Urinary bladder (tissue), 4 donors: ENCODE measurements around the gene MYH11. TPM values are rescaled to one million over a fixed set of nuclear protein-coding genes. Genes with fewer than 3 reads are reported as not detected.
"Not testable (repeated sequence)": the region's sequence is repeated elsewhere in the genome, so short reads cannot be mapped to it uniquely, and the experiment has no call there.

Experiments used
- DNase-seq: peaks from one replicate; pipeline ENCODE4 v3.0.0-alpha.2; 2015; ENCODE audit errors: extremely low spot score
- H3K27ac ChIP-seq: one replicate; pipeline ENCODE4 v1.5.1; 2013; ENCODE audit warnings: low read depth, mild to moderate bottlenecking, moderate library complexity
- H3K36me3 ChIP-seq: one replicate; pipeline ENCODE4 v1.6.1; 2013; ENCODE audit warnings: mild to moderate bottlenecking, moderate library complexity; ENCODE audit not compliant: insufficient read depth
- H3K4me1 ChIP-seq: one replicate; pipeline ENCODE4 v1.6.1; 2013; ENCODE audit warnings: mild to moderate bottlenecking, moderate library complexity; ENCODE audit not compliant: insufficient read depth
- H3K4me3 ChIP-seq: one replicate; pipeline ENCODE4 v1.5.1; 2013; ENCODE audit warnings: low read depth, low read length
- WGBS: extraction: QIAGEN DNeasy Blood & Tissue Kit; methylation state at CpG from one replicate; pipeline ENCODE4 v1.1.7; 2013; 5-methylcytosine and 5-hydroxymethylcytosine counted together
- polyA plus RNA-seq: library from polyadenylated mRNA; stranded (reverse); fragments of 200-250 nt; gene quantifications from one replicate; pipeline ENCODE4 v1.2.3, GENCODE V29; 2013
- total RNA-seq: library from RNA; depleted of rRNA; stranded (reverse); fragments of >200 nt; gene quantifications from one replicate; pipeline ENCODE4 v1.2.3, GENCODE V29; 2014
- donor health status: healthy with polysubstance abuse.
- donor health status: healthy.

MYH11 gene
- total and polyA plus RNA-seq, 2 donors, result 1,069 to 5,010 TPM

DNA sequence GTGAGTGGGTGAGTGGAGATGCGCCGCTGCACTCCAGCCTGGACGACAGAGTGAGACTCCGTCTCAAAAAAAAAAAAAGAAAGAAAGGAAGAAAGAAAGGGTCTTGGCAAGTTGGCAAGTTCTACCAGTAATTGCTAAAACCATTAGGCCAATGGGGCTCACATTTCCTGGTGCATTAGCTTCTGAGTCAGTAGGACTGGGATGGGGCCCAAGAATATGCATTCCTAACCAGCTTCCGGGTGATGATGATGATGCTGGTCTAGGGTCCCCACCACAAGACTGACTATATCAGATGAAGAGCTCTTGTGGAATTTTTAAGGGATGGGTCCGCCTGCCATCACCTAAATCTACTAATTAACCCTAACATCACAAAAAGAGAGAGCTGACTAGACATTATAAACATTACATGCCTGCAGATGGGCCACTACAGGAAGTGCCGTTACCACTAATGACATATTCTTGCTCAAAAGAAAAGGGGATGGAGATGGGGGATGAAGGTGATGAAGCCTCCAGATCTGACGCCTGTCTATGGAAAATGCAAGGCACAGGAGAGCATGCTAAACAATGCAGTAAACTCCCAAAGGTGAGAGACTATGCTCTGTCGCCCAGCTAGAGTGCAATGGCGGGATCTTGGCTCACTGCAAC, 13.1 kb downstream of the MYH11 start:
- Histone ChIP-seq H3K4me1 (no peaks in the 10 kb centered on the region), H3K4me3 (no peak overlapping the region)
- WGBS, result 56% methylated on average over 10 of the region's 10 CpGs

GRCh38 chr16:15839204-15839603, 17.6 kb downstream of the MYH11 start:
- not testable (repeated sequence) for H3K4me1 ChIP-seq, DNase-seq, H3K27ac ChIP-seq, H3K36me3 ChIP-seq, H3K4me3 ChIP-seq
- WGBS, result 66% methylated on average over 8 of the region's 8 CpGs

More for the DNA sequence above, 13.1 kb downstream of the MYH11 start:
- DNase-seq, result no peak
- Histone ChIP-seq H3K27ac (no peak overlapping the region), H3K36me3 (no peaks in the 10 kb centered on the region)

- H3K4me3 ChIP-seq, result no peak overlapping the region
- 68% methylated on average over 11 of the region's 11 CpGs for WGBS
- no peak for DNase-seq
- no peaks in the 10 kb centered on the region for H3K36me3 ChIP-seq
- no peak overlapping the region for H3K27ac ChIP-seq
- H3K4me1 ChIP-seq, result no peaks in the 10 kb centered on the region
Observed at GRCh38 chr16:15837761-15838160, 19.1 kb downstream of the MYH11 start.

- no peak overlapping the region for H3K27ac ChIP-seq
- H3K4me3 ChIP-seq, result no peak overlapping the region
- no peaks in the 10 kb centered on the region for H3K36me3 ChIP-seq
- DNase-seq, result no peak
- no peaks in the 10 kb centered on the region for H3K4me1 ChIP-seq
- 56% methylated on average over 10 of the region's 10 CpGs for WGBS
Observed at GRCh38 chr16:15836965-15837611, 19.7 kb downstream of the MYH11 start.

DNA sequence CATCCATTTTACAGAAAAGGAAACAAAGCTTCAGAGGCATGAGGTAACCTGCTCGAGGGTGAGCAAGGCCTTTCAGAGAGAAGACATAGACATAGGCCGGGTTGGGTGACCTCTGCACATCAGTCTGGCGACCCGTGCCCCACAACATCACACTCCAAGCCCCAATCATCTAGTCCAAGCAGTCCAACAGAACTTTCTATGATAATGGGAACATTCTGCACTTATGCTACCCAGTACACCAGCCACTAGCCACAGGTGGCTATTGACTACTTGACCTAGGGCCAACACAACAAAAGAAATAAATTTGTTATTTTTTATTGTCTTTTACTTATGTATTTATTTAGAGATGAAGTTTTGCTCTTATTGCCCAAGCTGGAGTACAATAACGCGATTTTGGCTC, 20.8 kb downstream of the MYH11 start:
- WGBS, result 60% methylated on average over 6 of the region's 6 CpGs
- no peak overlapping the region for H3K4me3 ChIP-seq

DNA sequence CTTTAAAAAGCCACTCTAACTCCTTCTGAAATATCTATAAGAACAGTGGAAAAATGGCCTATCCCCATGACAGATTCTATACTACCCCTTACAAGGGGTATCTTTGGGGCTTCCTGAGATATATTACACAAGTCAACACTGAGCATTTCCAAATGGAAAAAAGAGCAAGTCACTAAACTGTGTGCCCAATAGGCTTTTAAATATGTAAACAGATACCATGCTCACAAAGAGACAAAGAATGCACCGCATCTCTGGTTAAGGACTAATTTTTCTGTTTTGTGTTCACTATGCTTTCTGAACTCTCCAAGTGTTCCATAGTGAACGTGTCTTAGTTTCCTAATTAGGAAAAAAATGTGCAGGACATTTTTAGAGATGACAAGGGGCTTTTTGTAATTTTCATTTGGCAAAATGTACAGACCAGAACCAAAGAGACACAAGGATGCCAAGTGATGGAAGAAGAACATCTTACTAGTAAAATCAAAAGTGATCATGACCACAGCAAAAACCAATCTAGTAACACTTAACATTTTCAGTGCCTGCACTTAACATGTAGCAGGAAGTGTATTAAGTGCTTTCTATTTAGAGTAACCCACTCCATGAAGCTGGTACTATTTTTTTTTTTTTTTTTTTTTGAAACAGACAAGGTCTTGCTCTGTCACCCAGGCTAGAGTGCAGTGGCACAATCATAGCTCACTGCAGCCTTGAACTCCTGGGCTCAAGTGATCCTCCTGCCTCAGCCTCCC, 21.5 kb downstream of the MYH11 start:
- Histone ChIP-seq H3K4me1 (no peaks in the 10 kb centered on the region), H3K27ac (no peak overlapping the region), H3K4me3 (no peak overlapping the region), H3K36me3 (no peaks in the 10 kb centered on the region)
- WGBS, result 26% methylated on average over 2 of the region's 2 CpGs
- DNase-seq, result no peak

More for the DNA sequence above, 20.8 kb downstream of the MYH11 start:
- H3K4me1 ChIP-seq, result no peaks in the 10 kb centered on the region
- no peak for DNase-seq
- H3K27ac ChIP-seq, result no peak overlapping the region
- no peaks in the 10 kb centered on the region for H3K36me3 ChIP-seq

GRCh38 chr16:15834502-15834901, 22.3 kb downstream of the MYH11 start:
- 51% methylated on average over 4 of the region's 4 CpGs for WGBS
- H3K4me3 ChIP-seq, result no peak overlapping the region
- no peak for DNase-seq

DNA sequence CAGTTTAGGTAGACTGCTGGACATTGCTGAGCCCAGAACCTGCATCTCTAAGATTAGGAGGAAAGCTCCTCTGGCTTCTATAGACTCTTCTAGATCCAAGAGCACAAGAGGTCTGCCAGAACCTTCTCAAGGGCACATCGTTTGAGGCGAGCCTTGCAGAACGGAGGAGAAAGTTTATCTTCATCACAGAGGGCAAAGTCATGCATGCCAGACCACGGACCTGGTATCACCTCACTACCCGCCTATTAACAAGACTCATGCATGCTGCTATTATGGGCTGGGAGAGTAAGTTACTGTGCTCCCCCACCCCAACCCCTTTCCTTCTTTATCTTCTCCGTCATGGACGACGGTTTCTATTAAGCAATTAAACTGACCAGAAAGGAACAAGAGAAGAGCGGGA, 23.3 kb downstream of the MYH11 start:
- whole genome bisulfite sequencing, result 39% methylated on average over 9 of the region's 9 CpGs
- Histone ChIP-seq H3K36me3 (no peaks in the 10 kb centered on the region), H3K27ac (no peak overlapping the region)

More at GRCh38 chr16:15834502-15834901, 22.3 kb downstream of the MYH11 start:
- Histone ChIP-seq H3K36me3 (no peaks in the 10 kb centered on the region), H3K27ac (no peak overlapping the region), H3K4me1 (no peaks in the 10 kb centered on the region)

DNA sequence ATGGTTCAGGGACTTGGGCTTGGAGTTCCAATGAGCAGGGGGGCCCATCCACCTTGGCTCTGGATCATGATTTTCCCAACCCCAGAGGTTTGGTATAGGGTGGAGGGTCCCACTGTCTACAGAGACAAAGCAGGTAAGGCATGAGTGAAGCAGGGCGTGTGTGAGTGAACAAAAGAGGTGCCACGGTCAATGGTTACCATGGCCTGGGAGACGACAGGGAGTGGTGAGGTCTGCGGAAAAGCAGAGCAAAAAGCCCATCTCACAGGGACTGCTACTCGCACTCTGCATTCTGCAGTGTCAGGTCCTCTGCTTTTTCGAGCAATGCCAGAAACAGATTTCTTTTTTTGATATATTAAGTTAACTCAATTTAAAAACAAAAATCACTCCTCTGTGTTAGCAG, 24.6 kb downstream of the MYH11 start:
- DNase-seq, result no peak
- no peak overlapping the region for H3K4me3 ChIP-seq
- 70% methylated on average over 6 of the region's 6 CpGs for WGBS
- no peak overlapping the region for H3K27ac ChIP-seq
- no peaks in the 10 kb centered on the region for H3K36me3 ChIP-seq
- H3K4me1 ChIP-seq, result no peaks in the 10 kb centered on the region

More for the DNA sequence above, 23.3 kb downstream of the MYH11 start:
- H3K4me1 ChIP-seq, result no peaks in the 10 kb centered on the region
- DNase-seq, result no peak
- no peak overlapping the region for H3K4me3 ChIP-seq

DNA sequence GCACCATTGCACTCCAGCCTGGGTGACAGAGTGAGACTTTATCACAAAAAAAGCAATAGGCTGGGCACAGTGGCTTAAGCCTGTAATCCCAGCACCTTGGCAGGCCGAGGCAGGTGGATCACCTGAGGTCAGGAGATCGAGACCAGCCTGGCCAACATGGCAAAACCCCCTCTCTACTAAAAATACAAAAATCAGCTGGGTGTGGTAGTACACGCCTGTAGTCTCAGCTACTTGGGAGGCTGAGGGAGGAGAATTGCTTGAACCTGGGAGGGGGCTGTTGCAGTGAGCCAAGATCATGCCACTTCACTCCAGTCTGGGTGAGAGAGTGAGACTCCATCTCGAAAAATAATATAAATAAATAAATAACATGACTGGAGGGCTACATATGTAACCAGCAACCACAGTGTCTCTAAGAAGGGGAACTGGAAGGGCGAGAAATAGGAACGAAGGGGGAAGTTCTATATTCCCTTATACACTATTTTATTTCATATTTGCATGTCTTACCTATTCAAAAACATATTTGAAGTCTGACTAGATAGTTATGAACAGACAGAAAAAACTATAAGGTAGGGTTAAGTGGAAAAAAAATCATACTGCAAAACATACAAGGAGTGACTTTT, 25.9 kb downstream of the MYH11 start:
- no peak for DNase-seq
- 52% methylated on average over 6 of the region's 6 CpGs for WGBS
- Histone ChIP-seq H3K4me1 (no peaks in the 10 kb centered on the region), H3K36me3 (no peaks in the 10 kb centered on the region), H3K27ac (no peak overlapping the region), H3K4me3 (no peak overlapping the region)

- DNase-seq, result no peak
- H3K4me3 ChIP-seq, result no peak overlapping the region
- WGBS, result 16% methylated on average over 9 of the region's 9 CpGs
- no peaks in the 10 kb centered on the region for H3K36me3 ChIP-seq
- H3K27ac ChIP-seq, result no peak overlapping the region
- H3K4me1 ChIP-seq, result no peaks in the 10 kb centered on the region
Observed at GRCh38 chr16:15829460-15829859, 27.4 kb downstream of the MYH11 start.

GRCh38 chr16:15827709-15828343, 29.0 kb downstream of the MYH11 start:
- no peak for DNase-seq
- WGBS, result 66% methylated on average over 11 of the region's 11 CpGs
- Histone ChIP-seq H3K27ac (no peak overlapping the region), H3K4me1 (no peaks in the 10 kb centered on the region), H3K36me3 (no peaks in the 10 kb centered on the region), H3K4me3 (no peak overlapping the region)

DNA sequence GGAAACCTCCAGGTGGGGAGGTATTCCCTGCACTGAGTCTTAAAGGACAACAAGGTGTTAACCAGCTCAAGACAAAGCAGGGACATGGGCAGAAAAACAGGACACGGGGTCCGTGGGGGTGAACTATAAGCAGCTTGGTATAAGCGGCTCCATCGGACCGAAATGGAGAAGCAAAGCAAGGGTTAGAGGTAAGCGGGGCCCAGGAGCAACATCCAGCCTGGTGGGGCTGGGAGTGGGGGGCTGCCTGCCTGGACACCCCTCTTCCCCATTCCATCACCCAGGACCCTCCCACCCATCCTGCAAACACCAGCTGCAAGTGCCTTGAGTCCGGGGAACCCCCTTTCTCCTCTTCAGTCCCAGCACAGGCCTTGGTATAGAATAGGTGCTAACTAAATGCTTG, 29.5 kb downstream of the MYH11 start:
- Histone ChIP-seq H3K4me3 (no peak overlapping the region), H3K36me3 (no peaks in the 10 kb centered on the region), H3K4me1 (no peaks in the 10 kb centered on the region), H3K27ac (no peak overlapping the region)
- 63% methylated on average over 7 of the region's 7 CpGs for WGBS
- DNase-seq, result no peak
